Fibroblast of lung (primary cell): ENCODE data around the gene RALBP1.

Experiments used
- EZH2 ChIP-seq: IDR thresholded peaks from 2 replicates; pipeline ENCODE4 v1.5.1; 2012; ENCODE audit warnings: low read length, control low read depth, mild to moderate bottlenecking; ENCODE audit errors: missing control alignments
- TF ChIP-seq, protein P1 (sequence below), 2 donors: IDR thresholded peaks in 1 of 2; conservative IDR thresholded peaks in 1 of 2; 1 replicate in 1 of 2; 2 replicates in 1 of 2; pipeline ENCODE4 v1.5.1; 2011 to 2012; ENCODE audit warnings: low read length in 2 of 2, control low read depth in 1 of 2, inconsistent platforms in 1 of 2, low read depth in 1 of 2, mild to moderate bottlenecking in 1 of 2

DNA sequence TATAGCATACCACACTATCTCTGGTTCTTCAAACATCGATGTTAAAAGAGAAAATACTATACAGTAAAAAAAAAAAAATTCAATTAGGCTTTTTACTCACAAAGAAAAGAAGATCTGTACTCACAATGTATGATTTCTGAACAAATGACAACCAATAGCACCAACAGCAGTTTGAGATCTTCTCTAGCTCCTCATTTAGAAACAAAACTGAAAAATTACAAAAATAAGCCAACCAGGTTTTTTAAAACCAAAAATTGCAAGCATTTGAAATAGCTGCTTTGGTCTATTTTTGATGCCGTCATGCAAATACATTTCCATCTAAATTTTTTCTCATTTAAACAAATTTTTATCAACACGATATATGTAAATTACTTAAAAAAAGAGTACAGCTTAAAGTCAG lies 34.3 kb upstream of the RALBP1 start:
- TF ChIP-seq, protein P1, sequence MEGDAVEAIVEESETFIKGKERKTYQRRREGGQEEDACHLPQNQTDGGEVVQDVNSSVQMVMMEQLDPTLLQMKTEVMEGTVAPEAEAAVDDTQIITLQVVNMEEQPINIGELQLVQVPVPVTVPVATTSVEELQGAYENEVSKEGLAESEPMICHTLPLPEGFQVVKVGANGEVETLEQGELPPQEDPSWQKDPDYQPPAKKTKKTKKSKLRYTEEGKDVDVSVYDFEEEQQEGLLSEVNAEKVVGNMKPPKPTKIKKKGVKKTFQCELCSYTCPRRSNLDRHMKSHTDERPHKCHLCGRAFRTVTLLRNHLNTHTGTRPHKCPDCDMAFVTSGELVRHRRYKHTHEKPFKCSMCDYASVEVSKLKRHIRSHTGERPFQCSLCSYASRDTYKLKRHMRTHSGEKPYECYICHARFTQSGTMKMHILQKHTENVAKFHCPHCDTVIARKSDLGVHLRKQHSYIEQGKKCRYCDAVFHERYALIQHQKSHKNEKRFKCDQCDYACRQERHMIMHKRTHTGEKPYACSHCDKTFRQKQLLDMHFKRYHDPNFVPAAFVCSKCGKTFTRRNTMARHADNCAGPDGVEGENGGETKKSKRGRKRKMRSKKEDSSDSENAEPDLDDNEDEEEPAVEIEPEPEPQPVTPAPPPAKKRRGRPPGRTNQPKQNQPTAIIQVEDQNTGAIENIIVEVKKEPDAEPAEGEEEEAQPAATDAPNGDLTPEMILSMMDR (conservative IDR thresholded peaks at IDR 0.05 in 1 of 2, IDR thresholded peaks at IDR 0.05 in 1 of 2; ENCODE audit: low read depth in 1 of 2, low read length in 2 of 2): no peak
- no peak for TF ChIP-seq EZH2
